ENCODE results near the gene MAP4K4.
A peak's percentile ranks its signal among the peaks of the same experiment; 100 is the strongest.

Gene MAP4K4

GRCh38 chr2:101723371-101724124 is 26.0 kb downstream of the MAP4K4 start:
- DNase-seq, result no peak

- DNase-seq, result no peak
Observed at GRCh38 chr2:101724125-101724474, 26.6 kb downstream of the MAP4K4 start.

GRCh38 chr2:101725038-101725437 is 27.5 kb downstream of the MAP4K4 start:
- DNase-seq, result no peak

- DNase-seq, result no peak
Observed at GRCh38 chr2:101725515-101726192, 28.1 kb downstream of the MAP4K4 start.

- DNase-seq, result no peak
Observed at GRCh38 chr2:101728865-101729264, 31.4 kb downstream of the MAP4K4 start.

- DNase-seq, result peak; percentile 50
Observed at GRCh38 chr2:101729521-101730190, 32.1 kb downstream of the MAP4K4 start.

- DNase-seq, result no peak
Observed at GRCh38 chr2:101731221-101732054, 33.9 kb downstream of the MAP4K4 start.

GRCh38 chr2:101732199-101732598 is 34.7 kb downstream of the MAP4K4 start:
- peak; percentile 45 for DNase-seq

GRCh38 chr2:101732773-101733256 is 35.3 kb downstream of the MAP4K4 start:
- no peak for DNase-seq

- DNase-seq, result no peak
Observed at GRCh38 chr2:101733257-101733993, 35.9 kb downstream of the MAP4K4 start.

- DNase-seq, result no peak
Observed at GRCh38 chr2:101734505-101735165, 37.1 kb downstream of the MAP4K4 start.

GRCh38 chr2:101735166-101735533 is 37.6 kb downstream of the MAP4K4 start:
- no peak for DNase-seq

GRCh38 chr2:101736233-101736632 is 38.7 kb downstream of the MAP4K4 start:
- DNase-seq, result no peak

- peak; percentile 71 for DNase-seq
Observed at GRCh38 chr2:101736861-101737291, 39.4 kb downstream of the MAP4K4 start.

- no peak for DNase-seq
Observed at GRCh38 chr2:101737478-101738255, 40.2 kb downstream of the MAP4K4 start.

GRCh38 chr2:101738649-101739048 is 41.1 kb downstream of the MAP4K4 start:
- DNase-seq, result no peak

GRCh38 chr2:101740555-101740964 is 43.1 kb downstream of the MAP4K4 start:
- DNase-seq, result no peak

GRCh38 chr2:101741775-101742520 is 44.4 kb downstream of the MAP4K4 start:
- no peak for DNase-seq

GRCh38 chr2:101742547-101742946 is 45.0 kb downstream of the MAP4K4 start:
- no peak for DNase-seq

- no peak for DNase-seq
Observed at GRCh38 chr2:101743288-101743687, 45.8 kb downstream of the MAP4K4 start.
